Ovary (tissue), 9 donors: ENCODE measurements around the gene ABCC1. TPM values are rescaled to one million over a fixed set of nuclear protein-coding genes. Genes with fewer than 3 reads are reported as not detected.
"Not testable (repeated sequence)": the region's sequence is repeated elsewhere in the genome, so short reads cannot be mapped to it uniquely, and the experiment has no call there.

Experiments
- DNase-seq, 5 donors: peaks; one replicate each; pipeline ENCODE4 v3.0.0-alpha.2; 2019 to 2020
- H3K27ac ChIP-seq, 2 donors: fragments of 200-600 bp; one replicate each; pipeline versions ENCODE4 v1.5.1 to v1.8.0; 2019 to 2022
- H3K27me3 ChIP-seq: fragments of 200-600 bp; one replicate; pipeline ENCODE4 v1.8.0; 2022
- H3K36me3 ChIP-seq: fragments of 200-600 bp; sonication (generic); one replicate; pipeline ENCODE4 v1.5.1; 2019
- H3K4me1 ChIP-seq: one replicate; pipeline ENCODE4 v1.8.1; 2013; ENCODE audit warnings: mild to moderate bottlenecking, moderate library complexity; ENCODE audit not compliant: insufficient read depth
- H3K4me3 ChIP-seq: fragments of 200-600 bp; sonication (generic); one replicate; pipeline ENCODE4 v1.5.1; 2017
- H3K9me3 ChIP-seq, 2 donors: fragments of 200-600 bp in 1 of 2; sonication (generic) in 1 of 2; one replicate each; pipeline versions ENCODE4 v1.5.1 to v1.8.1; 2013 to 2019; ENCODE audit warnings: mild to moderate bottlenecking in 1 of 2, moderate library complexity in 1 of 2
- CTCF ChIP-seq, 3 donors: fragments of 450-650 bp in 2 of 3; fragments of 200-600 bp in 1 of 3; IDR thresholded peaks; one replicate each; pipeline versions ENCODE4 v1.5.1 to v1.8.0; 2016 to 2022; ENCODE audit warnings: antibody characterized with exemption in 3 of 3, mild to moderate bottlenecking in 1 of 3
- EP300 ChIP-seq: sonication (generic); formaldehyde crosslinking; IDR thresholded peaks from one replicate; pipeline ENCODE4 v1.6.1; 2017; ENCODE audit warnings: antibody characterized with exemption
- POLR2A ChIP-seq: fragments of 450-650 bp; IDR thresholded peaks from one replicate; pipeline ENCODE4 v1.6.1; 2017; ENCODE audit warnings: antibody characterized with exemption, mild to moderate bottlenecking, moderate library complexity
- WGBS, 3 donors: extraction: QIAGEN DNeasy Blood & Tissue Kit in 1 of 3; methylation state at CpG; one replicate each; pipeline versions ENCODE4 v1.1.5 to v1.1.7; 2013 to 2017; 5-methylcytosine and 5-hydroxymethylcytosine counted together
- intact Hi-C, 4 donors: fragments of 100-400 bp; cut with DNase I; formaldehyde crosslinking; loops; one replicate each; pipeline versions ENCODE4 v1.11.0 to v1.15.1; 2022 to 2023
- polyA plus RNA-seq, 2 donors: library from polyadenylated mRNA; stranded (reverse); fragments of 200-250 nt in 1 of 2; fragments of 350-450 nt in 1 of 2; fragmentation: Illumina TruSeq in 1 of 2; extraction: RNeasy Lipid Tissue Mini Kit (QIAGEN cat#74804) in 1 of 2; gene quantifications; one replicate each; pipeline ENCODE4 v1.2.3, GENCODE V29; 2013 to 2014
- total RNA-seq, 7 donors: library from RNA; depleted of rRNA in 2 of 7; stranded (reverse); fragments of >200 nt in 2 of 7; fragmentation: NEBNext Ultra II Directional in 3 of 7; extraction: Animal tissue kit (Norgen Biotek cat#: 25700) in 3 of 7; gene quantifications; one replicate each; pipeline versions ENCODE4 v1.1.0 to v1.2.4, GENCODE V29; 2016 to 2023
- donor health status: DM: no; HTN: no; CAD: no; lungs with moderate emphysema.
- donor health status: DM: no; HTN: no; CAD: no.
- donor health status: Bipolar disorder and iron deficiency.
- donor health status: DM: yes; HTN: yes; CAD: no.
- donor health status: DM: no; HTN: no; CAD: no.
- donor health status: DM: yes; HTN: yes; CAD: no.

Gene ABCC1
- total and polyA plus RNA-seq, 9 donors = 10.0 to 31.1 (median 20.9) TPM

GRCh38 chr16:15954814-15955151 lies 5.4 kb downstream of the ABCC1 start:
- no peaks in the 10 kb centered on the region for H3K9me3 ChIP-seq
- no peak for DNase-seq
- TF ChIP-seq EP300 (no peak), POLR2A (no peak), CTCF (IDR thresholded peaks at IDR 0.05) (no peak)
- H3K27ac ChIP-seq = no peak overlapping the region
- H3K27me3 ChIP-seq = no peaks in the 10 kb centered on the region
- intact Hi-C loops = loop anchor here in 1 of 4 donors (5.0 kb wide), 1 partner anchor 68 kb away; no protein-coding TSS in a partner anchor
- peaks cover 6% of the 10 kb centered on the region for H3K4me1 ChIP-seq
- no peak overlapping the region for H3K4me3 ChIP-seq
- WGBS, 3 donors = 76 to 85% (median 82%) methylated on average over 11 of the region's 11 CpGs
- H3K36me3 ChIP-seq = no peaks in the 10 kb centered on the region

- Histone ChIP-seq H3K27ac (no peak overlapping the region), H3K4me1 (peaks cover 6% of the 10 kb centered on the region), H3K9me3 (no peaks in the 10 kb centered on the region), H3K27me3 (no peaks in the 10 kb centered on the region), H3K4me3 (no peak overlapping the region), H3K36me3 (no peaks in the 10 kb centered on the region)
- no peak for DNase-seq
- WGBS, 3 donors = 84 to 92% (median 87%) methylated on average over 4 of the region's 4 CpGs
- intact Hi-C loops = no loop called here
- TF ChIP-seq EP300 (no peak), POLR2A (no peak), CTCF (IDR thresholded peaks at IDR 0.05) (no peak)
These were observed 6.0 kb downstream of the ABCC1 start for GRCh38 chr16:15955425-15955824.

GRCh38 chr16:15956106-15956505 lies 6.7 kb downstream of the ABCC1 start:
- H3K27me3 ChIP-seq, H3K4me3 ChIP-seq, H3K36me3 ChIP-seq, DNase-seq, H3K4me1 ChIP-seq, H3K27ac ChIP-seq, intact Hi-C loops, H3K9me3 ChIP-seq: not testable (repeated sequence)
- WGBS, 3 donors = 87 to 94% (median 91%) methylated on average over 6 of the region's 6 CpGs

- 90% methylated on average over 9 of the region's 9 CpGs for WGBS, 3 donors
- Histone ChIP-seq H3K27ac (no peak overlapping the region), H3K9me3 (no peaks in the 10 kb centered on the region), H3K4me3 (no peak overlapping the region), H3K27me3 (no peaks in the 10 kb centered on the region), H3K36me3 (no peaks in the 10 kb centered on the region), H3K4me1 (peaks cover 1% of the 10 kb centered on the region)
- DNase-seq = no peak
- intact Hi-C loops = no loop called here
- TF ChIP-seq POLR2A = no peak
- no peak for TF ChIP-seq CTCF (IDR thresholded peaks at IDR 0.05)
- no peak for TF ChIP-seq EP300
These were observed 9.4 kb downstream of the ABCC1 start for GRCh38 chr16:15958703-15959348.

GRCh38 chr16:15960124-15960971 lies 10.9 kb downstream of the ABCC1 start:
- 87 to 88% (median 88%) methylated on average over 12 of the region's 12 CpGs for WGBS, 3 donors
- Histone ChIP-seq H3K27me3 (no peaks in the 10 kb centered on the region), H3K36me3 (no peaks in the 10 kb centered on the region), H3K4me3 (no peak overlapping the region), H3K4me1 (peaks cover 1% of the 10 kb centered on the region), H3K27ac (no peak overlapping the region), H3K9me3 (no peaks in the 10 kb centered on the region)
- DNase-seq = no peak
- intact Hi-C loops = loop anchor here in 1 of 4 donors (10.0 kb wide), 1 partner anchor 56 kb away; no protein-coding TSS in a partner anchor
- no peak for TF ChIP-seq CTCF (IDR thresholded peaks at IDR 0.05)
- no peak for TF ChIP-seq EP300
- TF ChIP-seq POLR2A = no peak
